PC-9 (cell line): ENCODE data around the gene TSSK6. TPM values are rescaled to one million over a fixed set of nuclear protein-coding genes. Genes with fewer than 3 reads are reported as not detected.
"Not testable (repeated sequence)": the region's sequence is repeated elsewhere in the genome, so short reads cannot be mapped to it uniquely, and the experiment has no call there.

ENCODE experiments used
- BruUV-seq: library from RNA; stranded (reverse); fragments of 400-500 nt; replicated peaks from 2 replicates; lab custom pipeline; 2021; lab: Mats Ljungman, UMichigan
- CTCF ChIA-PET: fragments of 300-600 bp; sonication (Branson Sonifier 250); formaldehyde crosslinking; loops from one replicate; lab custom pipeline; 2022; ENCODE audit warnings: antibody characterized with exemption; lab: Charles Lee
- POLR2A ChIA-PET: fragments of 300-600 bp; sonication (Branson Sonifier 250); formaldehyde crosslinking; loops from one replicate; lab custom pipeline; 2022; ENCODE audit warnings: antibody characterized with exemption; ENCODE audit not compliant: unreplicated experiment; lab: Charles Lee
- DNase-seq, 2 experiments: peaks; one replicate each; pipeline versions ENCODE4 v3.0.0 to v3.0.0-alpha.2; 2015 to 2022; ENCODE audit warnings: mixed read lengths in 1 of 2
- H2AFZ ChIP-seq: fragments of 200-600 bp; sonication (generic); 2 replicates; pipeline ENCODE4 v1.8.1; 2017; ENCODE audit warnings: antibody characterized with exemption
- H3F3A ChIP-seq: fragments of 200-600 bp; sonication (generic); 2 replicates; pipeline ENCODE4 v1.8.1; 2017; ENCODE audit warnings: antibody characterized with exemption, mild to moderate bottlenecking, low read depth; ENCODE audit not compliant: insufficient read depth
- H3K27ac ChIP-seq: fragments of 200-600 bp; sonication (generic); 2 replicates; pipeline ENCODE4 v1.6.1; 2016; ENCODE audit warnings: mixed run types
- H3K27me3 ChIP-seq: fragments of 200-600 bp; sonication (generic); 2 replicates; pipeline ENCODE4 v1.6.1; 2016; ENCODE audit warnings: low read depth, mixed run types; ENCODE audit not compliant: insufficient read depth
- H3K36me3 ChIP-seq: fragments of 200-600 bp; sonication (generic); 2 replicates; pipeline ENCODE4 v1.6.1; 2016; ENCODE audit warnings: low read depth, mixed run types
- H3K4me1 ChIP-seq: fragments of 200-600 bp; sonication (generic); replicated peaks from 2 replicates; pipeline ENCODE4 v1.6.1; 2016; ENCODE audit warnings: mixed run types; ENCODE audit not compliant: insufficient read depth
- H3K4me2 ChIP-seq: fragments of 200-600 bp; sonication (generic); 2 replicates; pipeline ENCODE4 v1.6.1; 2017; ENCODE audit warnings: mixed run types
- H3K4me3 ChIP-seq: fragments of 200-600 bp; sonication (generic); 2 replicates; pipeline ENCODE4 v1.6.1; 2016; ENCODE audit warnings: mixed run types
- H3K79me2 ChIP-seq: fragments of 200-600 bp; sonication (generic); 2 replicates; pipeline ENCODE4 v1.6.1; 2017; ENCODE audit warnings: low read depth, mixed run types
- H3K9me2 ChIP-seq: fragments of 200-600 bp; sonication (generic); 2 replicates; pipeline ENCODE4 v1.8.1; 2017; ENCODE audit warnings: mild to moderate bottlenecking; ENCODE audit not compliant: insufficient read depth
- H3K9me3 ChIP-seq: fragments of 200-600 bp; sonication (generic); 2 replicates; pipeline ENCODE4 v1.8.1; 2016; ENCODE audit warnings: low read depth; ENCODE audit not compliant: insufficient read depth
- H4K20me1 ChIP-seq: fragments of 200-600 bp; sonication (generic); 2 replicates; pipeline ENCODE4 v1.8.1; 2017; ENCODE audit not compliant: insufficient read depth
- CTCF ChIP-seq: fragments of 200-600 bp; sonication (generic); conservative IDR thresholded peaks from 2 replicates; pipeline ENCODE4 v1.6.1; 2017; ENCODE audit warnings: mixed run types, antibody characterized with exemption, mild to moderate bottlenecking, moderate library complexity
- EZH2 ChIP-seq: fragments of 200-600 bp; sonication (generic); IDR thresholded peaks from 2 replicates; pipeline ENCODE4 v1.8.0; 2017; ENCODE audit warnings: antibody characterized with exemption, low read depth
- intact Hi-C: fragments of 100-400 bp; cut with micrococcal nuclease; formaldehyde crosslinking; loops from one replicate; pipeline ENCODE4 v1.10.0; 2022; ENCODE audit not compliant: unreplicated experiment
- total RNA-seq: library from RNA; stranded (reverse); gene quantifications from 2 replicates; pipeline ENCODE4 v1.2.3, GENCODE V29; 2021

TSSK6 gene
- total RNA-seq, 1 experiment from 2014 or later: 2.0 TPM

GRCh38 chr19:19475015-19475765, 40.2 kb downstream of the TSSK6 start:
- Histone ChIP-seq H3K9me3 (no peaks in the 10 kb centered on the region), H3K79me2 (peaks cover 56% of the 10 kb centered on the region), H2AFZ (no peak overlapping the region), H3K27me3 (no peaks in the 10 kb centered on the region), H3K4me2 (no peak overlapping the region), H3F3A (peaks cover 21% of the 10 kb centered on the region; the same call in 1 of the 2 replicates), H3K9me2 (no peaks in the 10 kb centered on the region), H3K4me1 (peaks cover 11% of the 10 kb centered on the region), H3K27ac (no peak overlapping the region), H3K4me3 (no peak overlapping the region), H4K20me1 (peaks cover 63% of the 10 kb centered on the region), H3K36me3 (0 out of 2 replicates have a peak, but pooled peaks cover 3% of the 10 kb centered on the region)
- ChIA-PET CTCF (interaction anchor here (0.6 kb wide), 1 partner anchor 313 kb away, joined by 3 read pairs; no protein-coding TSS in a partner anchor), POLR2A (no interaction called here)
- DNase-seq: no peak
- no TSS peak for BruUV-seq
- intact Hi-C loops: no loop called here
- TF ChIP-seq EZH2: no peak

- H3F3A ChIP-seq: peaks cover 34% of the 10 kb centered on the region; the same call in 1 of the 2 replicates
- peaks cover 39% of the 10 kb centered on the region for H3K79me2 ChIP-seq
- H3K27ac ChIP-seq, H3K4me2 ChIP-seq, H3K27me3 ChIP-seq, DNase-seq, H3K9me2 ChIP-seq, H2AFZ ChIP-seq, intact Hi-C loops, H3K4me1 ChIP-seq, H3K4me3 ChIP-seq, BruUV-seq: not testable (repeated sequence)
- peaks cover 35% of the 10 kb centered on the region for H4K20me1 ChIP-seq
- CTCF ChIA-PET: interaction anchor here (0.6 kb wide), 1 partner anchor 7 kb away, joined by 3 read pairs; no protein-coding TSS in a partner anchor
- POLR2A ChIA-PET: interaction anchor here (0.6 kb wide), 1 partner anchor 78 kb away, joined by 4 read pairs; no protein-coding TSS in a partner anchor
- peaks cover 19% of the 10 kb centered on the region; the same call in 1 of the 2 replicates for H3K9me3 ChIP-seq
- H3K36me3 ChIP-seq: peaks cover 20% of the 10 kb centered on the region
These were observed 43.2 kb downstream of the TSSK6 start for GRCh38 chr19:19472106-19472505.

GRCh38 chr19:19471682-19472081, 43.7 kb downstream of the TSSK6 start:
- H3K27ac ChIP-seq: no peak overlapping the region
- no peaks in the 10 kb centered on the region for H3K27me3 ChIP-seq
- peaks cover 23% of the 10 kb centered on the region for H3K36me3 ChIP-seq
- no TSS peak for BruUV-seq
- peaks cover 38% of the 10 kb centered on the region for H3K79me2 ChIP-seq
- no peak overlapping the region for H3K4me2 ChIP-seq
- TF ChIP-seq CTCF: no peak
- no peak for TF ChIP-seq EZH2
- H3F3A ChIP-seq: peaks cover 34% of the 10 kb centered on the region; the same call in 1 of the 2 replicates
- H3K9me2 ChIP-seq: no peaks in the 10 kb centered on the region
- no peak overlapping the region for H3K4me3 ChIP-seq
- intact Hi-C loops: no loop called here
- H2AFZ ChIP-seq: no peak overlapping the region
- DNase-seq: no peak
- ChIA-PET CTCF (no interaction called here), POLR2A (no interaction called here)
- H4K20me1 ChIP-seq: peaks cover 33% of the 10 kb centered on the region
- no peaks in the 10 kb centered on the region for H3K4me1 ChIP-seq
- H3K9me3 ChIP-seq: peaks cover 23% of the 10 kb centered on the region

GRCh38 chr19:19470579-19470978, 44.8 kb downstream of the TSSK6 start:
- TF ChIP-seq EZH2 (no peak), CTCF (no peak)
- Histone ChIP-seq H3K4me2 (no peak overlapping the region), H2AFZ (no peak overlapping the region), H3K4me3 (no peak overlapping the region), H3K36me3 (peaks cover 34% of the 10 kb centered on the region), H3K4me1 (no peaks in the 10 kb centered on the region), H4K20me1 (peaks cover 23% of the 10 kb centered on the region), H3K27me3 (no peaks in the 10 kb centered on the region), H3K9me2 (no peaks in the 10 kb centered on the region), H3K27ac (no peak overlapping the region), H3F3A (peaks cover 30% of the 10 kb centered on the region; the same call in 1 of the 2 replicates), H3K9me3 (peaks cover 24% of the 10 kb centered on the region), H3K79me2 (peaks cover 27% of the 10 kb centered on the region)
- BruUV-seq: no TSS peak
- POLR2A ChIA-PET: no interaction called here
- CTCF ChIA-PET: interaction anchor here (0.7 kb wide), 1 partner anchor 83 kb away, joined by 3 read pairs; no protein-coding TSS in a partner anchor
- no peak for DNase-seq
- intact Hi-C loops: no loop called here
